ENCODE data around the gene USP48. TPM values are rescaled to one million over a fixed set of nuclear protein-coding genes. Genes with fewer than 3 reads are reported as not detected.

Gene USP48
- total and polyA plus RNA-seq, 2 of the 4 experiments (the other 2 are of a cell fraction) = 24.7 to 25.0 TPM

DNA sequence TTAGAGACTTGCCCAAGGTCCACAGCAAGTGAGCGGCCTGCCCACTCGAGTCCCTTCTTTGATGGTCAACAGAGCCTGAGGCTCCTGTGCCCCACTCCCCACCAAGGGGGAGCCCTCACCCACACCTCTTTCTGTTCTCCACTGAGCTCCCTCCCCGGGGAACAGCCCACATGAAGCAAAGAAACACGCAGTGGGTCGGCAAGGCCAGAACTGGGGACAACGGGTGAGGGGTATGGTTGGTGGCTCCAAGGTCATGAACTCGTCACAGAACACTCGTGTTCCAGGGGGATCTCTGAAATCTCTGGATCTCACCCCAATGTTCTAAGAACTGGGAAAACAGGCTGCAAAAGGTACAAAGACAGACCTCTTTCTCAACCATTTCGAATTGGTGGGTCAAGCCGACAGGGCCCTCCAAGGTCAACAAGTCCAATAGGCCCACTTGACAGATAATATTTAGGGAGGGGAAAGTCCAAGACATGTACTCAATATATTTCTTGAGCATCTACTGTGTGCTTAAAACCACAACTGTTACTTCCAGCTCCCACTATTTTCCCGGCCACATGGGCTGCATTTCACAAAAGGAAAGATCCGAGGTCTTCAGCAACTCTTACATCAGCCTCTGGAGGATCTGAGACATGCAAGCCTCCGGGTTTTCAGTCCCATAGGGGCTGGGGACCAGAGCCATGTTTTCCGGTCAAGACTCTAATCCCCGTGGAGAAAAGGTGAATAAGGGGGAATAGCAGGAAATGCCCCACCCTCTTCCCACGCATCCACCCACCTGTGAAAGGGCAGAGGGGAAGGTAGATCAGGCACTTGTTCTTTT, 112.7 kb downstream of the USP48 start:
- Histone ChIP-seq H4K5ac (ENCODE audit: low read depth, low read length) (no peak overlapping the region), H3K36me3 (ENCODE audit: control insufficient read depth, insufficient read depth, low read length) (no peaks in the 10 kb centered on the region), H2BK15ac (ENCODE audit: low read depth, low read length) (no peak overlapping the region), H3K18ac (ENCODE audit: low read depth, low read length) (no peak overlapping the region), H3K4me2 (ENCODE audit: low read depth, low read length) (no peak overlapping the region; the same call in 1 of the 2 replicates), H2AK9ac (replicated peaks; ENCODE audit: low read depth, low read length, poor library complexity) (no peak overlapping the region), H4K8ac (ENCODE audit: low read depth in 2 of 2, low read length in 2 of 2) (no peak overlapping the region), H4K91ac (ENCODE audit: insufficient read depth, low read depth, low read length) (no peak overlapping the region), H3K4ac (ENCODE audit: low read depth, low read length) (no peak overlapping the region), H3K56ac (ENCODE audit: extremely low read depth, insufficient read depth, low read length) (no peak overlapping the region), H3K9me3 (ENCODE audit: control insufficient read depth, insufficient read depth, low read length) (no peaks in the 10 kb centered on the region), H3K27ac (ENCODE audit: insufficient read depth, low read length) (no peak overlapping the region), H3K23ac (ENCODE audit: low read depth, low read length) (no peak overlapping the region), H2AK5ac (ENCODE audit: low read depth, low read length) (peak overlapping the region; percentile 18; the same call in 1 of the 2 replicates), H2BK120ac (ENCODE audit: low read depth, low read length) (no peak overlapping the region), H4K20me1 (ENCODE audit: insufficient read depth, low read length) (peaks cover 23% of the 10 kb centered on the region; the same call in 1 of the 2 replicates), H3K9ac (ENCODE audit: low read depth, low read length) (no peak overlapping the region), H3K14ac (replicated peaks; ENCODE audit: low read depth, low read length) (no peak overlapping the region), H3K9me1 (ENCODE audit: insufficient read depth, low read length) (no peaks in the 10 kb centered on the region; the same call in 1 of the 2 replicates), H3K79me1 (ENCODE audit: low read depth in 1 of 2, low read length in 2 of 2) (no peaks in the 10 kb centered on the region), H3K27me3 (ENCODE audit: control insufficient read depth, insufficient read depth, low read length) (peaks cover 58% of the 10 kb centered on the region), H2BK5ac (ENCODE audit: low read depth, low read length, poor library complexity, severe bottlenecking) (no peak overlapping the region), H2BK20ac (ENCODE audit: low read depth, low read length) (no peak overlapping the region), H2AFZ (replicated peaks; ENCODE audit: low read length, poor library complexity) (no peak overlapping the region), H3K4me3 (ENCODE audit: insufficient read depth, low read depth, low read length) (no peak overlapping the region), H3K4me1 (ENCODE audit: control insufficient read depth, insufficient read depth, low read length) (peaks cover 4% of the 10 kb centered on the region; the same call in 1 of the 2 replicates)
- 49% methylated on average over 4 of the region's 16 CpGs; no CpG with 5 or more reads in 1 of the 2 experiments for WGBS, 2 experiments (ENCODE audit: extremely low coverage in 2 of 2, insufficient read length in 1 of 2)
- dilution Hi-C loops (cut with HindIII; ENCODE audit: low sequenced_read_pairs, unreplicated experiment) (no loop called here), intact Hi-C loops (cut with micrococcal nuclease) (no loop called here), in situ Hi-C loops (cut with MboI; ENCODE audit: low sequenced_read_pairs) (no loop called here)
- ATAC-seq (ENCODE audit: low read depth) (no peak), DNase-seq (no peak)
- BruUV-seq (replicated peaks) = no TSS peak
- ChIA-PET POLR2A (ENCODE audit: unreplicated experiment) (interaction anchor here (0.6 kb wide), 1 partner anchor 269 kb away, joined by 3 read pairs; no protein-coding TSS in a partner anchor), CTCF (interaction anchor here (1.2 kb wide), 1 partner anchor 11 kb away, joined by 3 read pairs; no protein-coding TSS in a partner anchor)
- no peak for TF ChIP-seq MXI1 (IDR thresholded peaks at IDR 0.05; ENCODE audit: borderline replicate concordance, low read depth, low read length)
- TF ChIP-seq CEBPB (IDR thresholded peaks at IDR 0.05; ENCODE audit: low read depth, low read length) = no peak
- TF ChIP-seq BHLHE40 (IDR thresholded peaks at IDR 0.05; ENCODE audit: low read depth, low read length) = no peak
- TF ChIP-seq RAD21 (IDR thresholded peaks at IDR 0.05; ENCODE audit: low read length) = no peak
- no peak for TF ChIP-seq MAFK (IDR thresholded peaks at IDR 0.05; ENCODE audit: low read depth, low read length)
- no peak for TF ChIP-seq SMC3 (IDR thresholded peaks at IDR 0.05; ENCODE audit: low read depth, low read length)
- TF ChIP-seq, protein P1, sequence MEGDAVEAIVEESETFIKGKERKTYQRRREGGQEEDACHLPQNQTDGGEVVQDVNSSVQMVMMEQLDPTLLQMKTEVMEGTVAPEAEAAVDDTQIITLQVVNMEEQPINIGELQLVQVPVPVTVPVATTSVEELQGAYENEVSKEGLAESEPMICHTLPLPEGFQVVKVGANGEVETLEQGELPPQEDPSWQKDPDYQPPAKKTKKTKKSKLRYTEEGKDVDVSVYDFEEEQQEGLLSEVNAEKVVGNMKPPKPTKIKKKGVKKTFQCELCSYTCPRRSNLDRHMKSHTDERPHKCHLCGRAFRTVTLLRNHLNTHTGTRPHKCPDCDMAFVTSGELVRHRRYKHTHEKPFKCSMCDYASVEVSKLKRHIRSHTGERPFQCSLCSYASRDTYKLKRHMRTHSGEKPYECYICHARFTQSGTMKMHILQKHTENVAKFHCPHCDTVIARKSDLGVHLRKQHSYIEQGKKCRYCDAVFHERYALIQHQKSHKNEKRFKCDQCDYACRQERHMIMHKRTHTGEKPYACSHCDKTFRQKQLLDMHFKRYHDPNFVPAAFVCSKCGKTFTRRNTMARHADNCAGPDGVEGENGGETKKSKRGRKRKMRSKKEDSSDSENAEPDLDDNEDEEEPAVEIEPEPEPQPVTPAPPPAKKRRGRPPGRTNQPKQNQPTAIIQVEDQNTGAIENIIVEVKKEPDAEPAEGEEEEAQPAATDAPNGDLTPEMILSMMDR (conservative IDR thresholded peaks at IDR 0.05; ENCODE audit: low read depth, low read length) = no peak
- TF ChIP-seq, protein P2, sequence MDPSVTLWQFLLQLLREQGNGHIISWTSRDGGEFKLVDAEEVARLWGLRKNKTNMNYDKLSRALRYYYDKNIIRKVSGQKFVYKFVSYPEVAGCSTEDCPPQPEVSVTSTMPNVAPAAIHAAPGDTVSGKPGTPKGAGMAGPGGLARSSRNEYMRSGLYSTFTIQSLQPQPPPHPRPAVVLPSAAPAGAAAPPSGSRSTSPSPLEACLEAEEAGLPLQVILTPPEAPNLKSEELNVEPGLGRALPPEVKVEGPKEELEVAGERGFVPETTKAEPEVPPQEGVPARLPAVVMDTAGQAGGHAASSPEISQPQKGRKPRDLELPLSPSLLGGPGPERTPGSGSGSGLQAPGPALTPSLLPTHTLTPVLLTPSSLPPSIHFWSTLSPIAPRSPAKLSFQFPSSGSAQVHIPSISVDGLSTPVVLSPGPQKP (IDR thresholded peaks at IDR 0.05; ENCODE audit: borderline replicate concordance, low read depth, low read length) = no peak
- TF ChIP-seq MAZ (IDR thresholded peaks at IDR 0.05; ENCODE audit: borderline replicate concordance, low read depth, low read length) = no peak
- TF ChIP-seq CHD1 (IDR thresholded peaks at IDR 0.05; ENCODE audit: low read depth, low read length) = no peak
- no peak for TF ChIP-seq FOS (IDR thresholded peaks at IDR 0.05; ENCODE audit: low read depth, low read length)
- no peak for TF ChIP-seq NFE2L2 (IDR thresholded peaks at IDR 0.05; ENCODE audit: low read depth, low read length)
- TF ChIP-seq, protein P3, sequence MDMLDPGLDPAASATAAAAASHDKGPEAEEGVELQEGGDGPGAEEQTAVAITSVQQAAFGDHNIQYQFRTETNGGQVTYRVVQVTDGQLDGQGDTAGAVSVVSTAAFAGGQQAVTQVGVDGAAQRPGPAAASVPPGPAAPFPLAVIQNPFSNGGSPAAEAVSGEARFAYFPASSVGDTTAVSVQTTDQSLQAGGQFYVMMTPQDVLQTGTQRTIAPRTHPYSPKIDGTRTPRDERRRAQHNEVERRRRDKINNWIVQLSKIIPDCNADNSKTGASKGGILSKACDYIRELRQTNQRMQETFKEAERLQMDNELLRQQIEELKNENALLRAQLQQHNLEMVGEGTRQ (IDR thresholded peaks at IDR 0.05; ENCODE audit: low read depth, low read length) = no peak
- TF ChIP-seq RFX5 (IDR thresholded peaks at IDR 0.05; ENCODE audit: low read depth, low read length) = no peak
- TF ChIP-seq POLR2A (IDR thresholded peaks at IDR 0.05; ENCODE audit: low read depth, low read length) = no peak

Measured in IMR-90 (cell line).